ELF-1 (cell line): ENCODE results near the gene APOBEC3C.
"Not testable (repeated sequence)": the region's sequence is repeated elsewhere in the genome, so short reads cannot be mapped to it uniquely, and the experiment has no call there.

Source experiments
- DNase-seq: peaks from one replicate; pipeline ENCODE4 v3.0.0-alpha.2; 2016; ENCODE audit warnings: low read depth, low spot score

APOBEC3C gene

DNA sequence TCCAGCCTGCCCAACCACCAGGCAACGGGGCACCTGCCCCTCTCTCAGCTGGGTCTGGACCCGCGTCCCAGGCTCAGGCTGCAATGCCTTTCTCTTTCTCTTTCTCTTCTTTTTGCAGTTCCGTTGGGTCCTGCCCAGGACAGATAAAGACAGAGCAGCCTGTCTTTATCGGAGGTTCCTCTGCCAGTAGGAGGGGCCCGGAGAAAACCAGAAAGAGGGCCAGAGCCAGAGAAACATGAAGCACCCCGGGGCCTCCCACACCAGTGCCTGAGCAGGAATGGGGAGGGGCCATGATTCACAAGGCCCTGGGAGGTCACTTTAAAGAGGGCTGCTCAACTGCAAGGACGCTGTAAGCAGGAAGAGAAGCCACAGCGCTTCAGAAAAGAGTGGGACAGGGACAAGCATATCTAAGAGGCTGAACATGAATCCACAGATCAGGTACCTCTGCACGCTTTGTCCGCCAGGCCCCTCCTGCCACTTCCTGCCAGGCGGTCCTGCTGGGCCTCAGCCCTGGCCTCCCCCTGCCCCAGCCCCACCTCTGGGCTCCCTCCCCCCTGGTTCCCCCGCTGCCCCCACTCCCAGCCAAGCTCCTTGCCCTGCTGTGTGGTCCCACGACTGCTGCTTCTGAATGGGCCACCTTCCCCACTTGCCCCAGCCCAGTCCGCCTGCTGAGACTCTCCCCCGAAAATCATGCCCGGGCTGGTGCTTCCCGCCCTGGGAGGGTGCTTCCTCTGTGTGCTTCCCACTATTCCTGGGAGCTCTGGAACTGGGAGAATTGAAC is at the start of gene APOBEC3C:
Gene APOBEC3C (plus strand): TSS at position 316 of the 781 bp plus-strand sequence. CDS start 106 bp downstream, at position 422.
- DNase-seq: peak; percentile 77

GRCh38 chr22:38964306-38964705 is 49.8 kb upstream of the APOBEC3C start:
- no peak for DNase-seq

DNA sequence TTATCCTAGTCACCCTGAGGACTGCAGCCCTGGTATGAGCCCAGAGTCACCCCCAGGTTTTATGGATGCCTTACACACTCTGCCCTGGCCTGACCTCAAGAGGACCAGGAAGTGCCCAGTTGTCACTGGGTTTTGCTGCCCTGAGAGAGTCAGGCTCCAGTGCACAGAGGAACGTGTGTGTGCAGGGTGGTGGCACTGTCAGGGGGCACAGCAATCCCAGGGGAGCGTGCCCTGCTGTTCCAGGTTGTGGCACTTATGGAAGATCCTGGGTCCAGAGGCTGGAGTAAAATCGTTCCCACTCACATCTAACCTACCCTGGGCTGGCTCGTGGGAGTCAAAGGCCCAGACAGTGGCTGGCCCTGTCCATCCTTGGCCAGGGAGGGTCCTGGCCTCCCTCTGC is 49.1 kb upstream of the APOBEC3C start:
- no peak for DNase-seq

GRCh38 chr22:38965614-38966379 is 48.3 kb upstream of the APOBEC3C start:
- DNase-seq: no peak

GRCh38 chr22:38966380-38966702 is 47.7 kb upstream of the APOBEC3C start:
- no peak for DNase-seq

GRCh38 chr22:38966942-38967341 is 47.1 kb upstream of the APOBEC3C start:
- no peak for DNase-seq

GRCh38 chr22:38967451-38968450 is 46.3 kb upstream of the APOBEC3C start:
- no peak for DNase-seq

GRCh38 chr22:38968801-38969200 is 45.3 kb upstream of the APOBEC3C start:
- DNase-seq: no peak

DNA sequence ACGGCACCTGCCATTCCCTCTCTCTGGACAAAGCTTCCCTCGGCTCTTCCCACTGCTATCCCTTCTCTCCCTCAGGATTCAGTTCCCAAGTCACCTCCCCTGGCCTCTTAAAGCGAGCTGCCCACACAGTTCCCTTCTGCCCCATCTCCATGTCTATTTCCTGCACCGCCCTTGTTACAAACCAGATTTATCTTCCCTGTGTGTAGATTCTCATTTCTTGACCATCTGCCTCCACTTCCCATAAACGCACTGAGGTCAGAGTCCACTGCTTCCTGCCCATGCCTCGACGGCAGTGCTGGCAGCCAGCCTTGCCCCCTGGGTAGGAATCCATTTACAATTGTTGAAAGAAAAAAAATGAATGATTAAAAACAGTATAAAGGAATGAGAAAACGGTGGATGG is 43.5 kb upstream of the APOBEC3C start:
- DNase-seq: no peak

- DNase-seq: no peak
These were observed 42.9 kb upstream of the APOBEC3C start for GRCh38 chr22:38971202-38971601.

GRCh38 chr22:38971791-38972190 is 42.3 kb upstream of the APOBEC3C start:
- no peak for DNase-seq

- DNase-seq: no peak
These were observed 41.5 kb upstream of the APOBEC3C start for GRCh38 chr22:38972558-38972957.

DNA sequence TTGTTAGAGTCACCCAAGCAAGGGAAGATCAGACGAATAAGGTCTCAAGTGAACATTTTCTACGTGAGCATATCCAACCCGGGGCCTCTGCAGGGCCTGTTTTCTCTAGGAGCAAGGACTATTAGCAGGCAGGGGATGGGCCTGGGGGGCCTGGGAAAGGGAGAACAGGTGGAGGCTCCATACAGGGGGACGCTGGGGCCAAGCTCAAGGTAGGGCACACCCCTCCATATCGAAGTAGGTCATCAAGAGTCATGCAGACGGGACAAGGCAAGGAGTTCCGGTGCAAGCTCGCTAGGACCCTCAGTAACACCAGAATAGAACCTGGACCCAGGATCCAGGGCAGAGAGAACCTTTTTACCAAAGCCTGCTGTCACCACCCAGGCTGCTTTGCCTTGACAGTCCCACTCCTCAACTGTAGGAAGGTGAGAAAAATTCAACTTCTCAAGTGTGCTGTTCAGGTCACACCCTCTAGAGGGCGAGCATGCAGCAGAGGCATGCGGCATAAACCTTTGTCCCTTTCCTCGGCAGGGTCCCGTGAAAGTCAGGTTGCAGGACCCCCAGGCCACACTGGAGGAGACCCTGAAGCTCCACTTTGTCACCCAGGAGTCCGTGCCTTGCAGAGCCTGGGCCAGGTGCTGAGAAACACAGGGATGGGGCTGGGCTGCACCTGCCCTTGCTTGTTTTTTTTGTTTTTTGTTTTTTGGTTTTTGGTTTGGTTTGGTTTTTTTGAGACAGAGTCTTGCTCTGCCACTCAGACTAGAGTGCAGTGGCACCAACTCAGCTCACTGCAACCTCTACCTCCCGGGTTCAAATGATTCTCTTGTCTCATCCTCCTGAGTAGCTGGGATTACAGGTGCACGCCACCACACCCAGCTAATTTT is 40.5 kb upstream of the APOBEC3C start:
- peak; percentile 71 for DNase-seq

DNA sequence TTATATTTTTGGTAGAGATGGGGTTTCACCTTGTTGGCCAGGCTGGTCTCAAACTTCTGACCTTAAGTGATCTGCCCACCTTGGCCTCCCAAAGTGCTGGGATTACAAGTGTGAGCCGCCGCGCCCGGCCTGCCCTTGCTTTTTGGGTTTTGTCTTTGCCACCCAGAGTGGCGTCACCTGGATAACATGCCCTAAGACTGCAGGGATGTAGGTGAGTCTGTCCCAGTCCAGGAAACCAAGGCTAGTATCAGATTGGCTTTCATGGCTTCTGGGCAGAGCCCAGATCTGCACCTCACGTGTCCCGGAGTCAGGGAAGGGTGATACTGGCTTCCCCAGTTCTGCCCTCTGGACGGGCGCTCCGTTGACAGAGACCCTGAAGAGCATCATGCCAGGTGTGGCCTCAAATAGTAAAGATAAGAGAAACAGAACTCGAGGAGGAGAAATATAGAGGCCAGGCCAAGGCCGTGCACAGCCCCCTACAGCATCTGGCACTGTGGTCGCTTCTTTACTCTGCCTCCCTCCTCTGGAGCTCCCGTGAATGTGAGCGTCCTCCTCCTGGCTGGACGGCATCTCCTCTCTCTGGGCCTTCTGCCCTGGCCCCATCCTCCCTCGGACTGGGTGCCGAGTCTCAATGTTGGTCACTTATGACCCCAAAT is 39.8 kb upstream of the APOBEC3C start:
- DNase-seq: no peak

GRCh38 chr22:38974826-38975175 is 39.3 kb upstream of the APOBEC3C start:
- DNase-seq: no peak

DNA sequence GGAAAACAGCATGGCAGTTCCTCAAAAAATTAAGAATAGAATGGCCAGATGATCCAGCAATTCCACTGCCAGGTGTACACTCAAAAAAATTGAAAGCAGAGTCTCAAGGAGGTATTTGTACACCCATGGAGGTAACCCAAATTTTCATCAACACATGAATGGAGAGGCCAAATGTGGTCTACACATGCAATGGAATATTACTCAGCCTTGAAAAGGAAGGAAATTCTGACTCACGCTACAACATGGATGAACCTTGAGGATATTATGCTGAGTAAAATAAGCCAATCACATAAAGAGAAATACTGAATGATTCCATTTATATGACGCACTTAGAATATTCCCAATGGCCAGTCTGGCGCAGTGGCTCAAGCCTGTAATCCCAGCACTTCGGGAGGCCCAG is 36.8 kb upstream of the APOBEC3C start:
- DNase-seq: not testable (repeated sequence)

DNA sequence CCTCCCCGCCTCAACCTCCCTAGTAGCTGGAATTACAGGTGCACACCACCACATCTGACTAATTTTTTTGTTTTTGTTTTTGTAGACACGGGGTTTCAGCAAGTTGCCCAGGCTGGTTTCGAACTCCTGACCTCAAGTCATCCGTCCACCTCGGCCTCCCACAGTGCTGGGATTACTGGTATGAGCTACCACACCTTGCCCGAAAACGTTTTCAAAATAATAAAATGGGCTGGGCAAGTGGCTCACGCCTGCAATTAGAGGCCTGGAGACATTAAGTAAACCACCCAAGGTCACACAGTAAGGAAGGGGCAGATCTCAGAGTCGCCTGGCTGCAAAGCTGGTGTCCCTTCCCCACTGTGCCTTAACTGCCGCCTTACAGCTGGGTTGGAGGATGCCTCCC is 33.5 kb upstream of the APOBEC3C start:
- DNase-seq: not testable (repeated sequence)

- DNase-seq: peak; percentile 16
These were observed 32.8 kb upstream of the APOBEC3C start for GRCh38 chr22:38981005-38981991.
